HFF-Myc (cell line): ENCODE results near the gene SNRPA.

Source experiments
- DNase-seq: peaks from one replicate; pipeline ENCODE4 v3.0.0-alpha.2; 2011; ENCODE audit warnings: low read depth; ENCODE audit errors: extremely low read depth
- H3K4me3 ChIP-seq: replicated peaks from 2 replicates; pipeline ENCODE4 v1.5.1; 2011; ENCODE audit warnings: low read depth, mild to moderate bottlenecking, control low read depth, low read length
- CTCF ChIP-seq: IDR thresholded peaks from 2 replicates; pipeline ENCODE4 v1.5.1; 2012; ENCODE audit warnings: mild to moderate bottlenecking, low read depth, low read length, control low read depth; ENCODE audit errors: missing control alignments

The SNRPA gene

GRCh38 chr19:40786060-40787037, 35.3 kb downstream of the SNRPA start:
- TF ChIP-seq CTCF, result no peak
- no peak overlapping the region for H3K4me3 ChIP-seq
- no peak for DNase-seq

GRCh38 chr19:40791349-40791748, 40.3 kb downstream of the SNRPA start:
- no peak for DNase-seq
- no peak for TF ChIP-seq CTCF
- no peak overlapping the region for H3K4me3 ChIP-seq

GRCh38 chr19:40791996-40792395, 41.0 kb downstream of the SNRPA start:
- TF ChIP-seq CTCF, result no peak
- H3K4me3 ChIP-seq, result no peak overlapping the region
- no peak for DNase-seq

- no peak for TF ChIP-seq CTCF
- H3K4me3 ChIP-seq, result no peak overlapping the region
- no peak for DNase-seq
Measured at GRCh38 chr19:40797166-40797962, 46.4 kb downstream of the SNRPA start.

GRCh38 chr19:40797963-40798682, 47.1 kb downstream of the SNRPA start:
- TF ChIP-seq CTCF, result peak; percentile 28
- H3K4me3 ChIP-seq, result peak overlapping the region; percentile 78
- DNase-seq, result no peak
